Stimulated activated CD8-positive, alpha-beta memory T cell treated with anti-CD3 and anti-CD28 coated beads, Interleukin-7, amount 100 ng/mL, for 24 hours (primary cell): Measurements from ENCODE around the gene TCF12.
"Not testable (repeated sequence)": the region's sequence is repeated elsewhere in the genome, so short reads cannot be mapped to it uniquely, and the experiment has no call there.

Experiments
- DNase-seq: peaks from one replicate; pipeline ENCODE4 v3.0.0-alpha.2; 2020; ENCODE audit warnings: low read depth

TCF12 gene

GRCh38 chr15:56916825-56917477 lies 1.5 kb upstream of the TCF12 start:
- no peak for DNase-seq

DNA sequence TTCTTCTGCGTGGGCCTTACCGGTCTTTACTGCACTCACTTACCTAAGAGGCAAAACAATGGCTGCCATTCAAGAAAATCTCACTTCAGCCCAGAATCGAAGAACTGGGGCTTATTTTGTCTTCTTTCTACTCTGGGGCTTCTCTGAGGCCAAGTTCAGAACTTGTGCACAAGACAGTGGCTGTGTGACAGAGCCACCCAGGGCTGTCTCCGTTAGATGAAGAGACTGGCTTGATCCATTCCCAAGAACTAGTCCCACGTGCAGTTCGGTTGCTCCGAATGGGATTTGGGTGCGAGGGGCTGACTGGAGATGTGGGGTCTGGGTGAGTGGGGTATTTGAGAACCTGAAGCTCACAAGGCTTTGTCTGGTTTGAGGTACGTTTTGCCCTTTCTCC lies 795 bp upstream of the TCF12 start:
- DNase-seq, result no peak

DNA sequence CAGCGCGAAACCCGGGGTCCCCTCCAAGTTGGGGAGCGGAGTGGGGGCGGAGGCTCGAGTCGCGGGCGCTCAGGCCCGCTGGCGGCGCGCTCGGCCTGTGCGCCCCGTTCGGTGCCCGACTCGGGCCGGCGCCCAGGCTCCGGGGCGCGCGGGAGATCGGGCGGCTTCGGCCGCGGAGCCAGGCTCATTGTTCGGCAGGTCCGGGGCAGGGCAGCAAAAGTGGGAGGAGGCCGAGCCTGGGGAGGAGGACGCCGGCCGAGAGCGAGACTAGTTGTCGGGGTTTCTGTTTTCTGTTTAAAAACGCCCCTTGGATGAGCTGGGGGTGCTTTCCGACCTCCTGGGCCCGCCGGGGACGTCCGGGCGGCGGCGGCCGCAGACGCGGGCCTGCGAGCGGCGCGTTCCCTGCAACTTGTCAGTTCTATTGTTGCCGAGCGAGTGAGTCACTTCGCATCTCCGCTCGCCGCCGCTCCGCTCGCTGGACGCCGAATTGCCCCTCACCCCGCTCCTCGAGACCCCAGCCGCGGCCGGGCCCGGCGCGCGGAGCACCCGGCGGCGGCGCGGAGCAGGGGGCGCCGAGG lies 676 bp downstream of the TCF12 start:
- peak; percentile 23 for DNase-seq

GRCh38 chr15:56919609-56920366 lies 1.3 kb downstream of the TCF12 start:
- DNase-seq, result no peak

DNA sequence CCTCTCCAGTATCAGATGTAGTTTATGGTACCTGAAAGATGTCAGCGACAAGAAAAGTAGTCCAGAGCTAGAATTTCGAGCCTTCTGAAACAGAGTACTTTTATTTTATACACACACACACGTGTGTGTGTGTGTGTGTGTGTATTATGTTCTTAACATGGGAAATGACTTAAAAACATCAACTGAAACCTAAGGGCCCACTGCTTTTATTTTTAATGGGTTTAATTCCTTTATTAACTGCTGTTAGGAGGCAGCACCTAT lies 1.9 kb downstream of the TCF12 start:
- no peak for DNase-seq

DNA sequence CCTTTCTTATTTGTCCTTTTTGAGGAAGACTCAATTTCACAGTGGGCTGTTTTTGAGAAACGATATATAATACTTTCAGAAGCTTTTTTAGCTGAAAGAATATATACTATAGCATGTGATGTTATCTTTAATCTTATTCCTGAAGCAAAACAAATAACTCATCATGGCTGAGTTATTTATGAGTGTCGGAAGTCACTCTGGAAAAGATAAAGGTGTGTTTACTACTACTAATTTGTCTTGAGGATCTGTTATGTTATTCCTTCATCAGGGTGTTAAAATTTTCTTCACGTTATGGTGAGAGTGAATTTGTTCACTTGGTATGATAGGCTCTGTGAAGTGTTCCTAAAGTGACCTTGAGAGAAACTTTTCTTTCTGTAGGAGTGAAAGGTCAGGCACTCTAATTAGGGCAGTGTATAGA lies 4.7 kb downstream of the TCF12 start:
- no peak for DNase-seq

GRCh38 chr15:56927816-56928215 lies 9.4 kb downstream of the TCF12 start:
- DNase-seq, result no peak

GRCh38 chr15:56929399-56929798 lies 11.0 kb downstream of the TCF12 start:
- no peak for DNase-seq

DNA sequence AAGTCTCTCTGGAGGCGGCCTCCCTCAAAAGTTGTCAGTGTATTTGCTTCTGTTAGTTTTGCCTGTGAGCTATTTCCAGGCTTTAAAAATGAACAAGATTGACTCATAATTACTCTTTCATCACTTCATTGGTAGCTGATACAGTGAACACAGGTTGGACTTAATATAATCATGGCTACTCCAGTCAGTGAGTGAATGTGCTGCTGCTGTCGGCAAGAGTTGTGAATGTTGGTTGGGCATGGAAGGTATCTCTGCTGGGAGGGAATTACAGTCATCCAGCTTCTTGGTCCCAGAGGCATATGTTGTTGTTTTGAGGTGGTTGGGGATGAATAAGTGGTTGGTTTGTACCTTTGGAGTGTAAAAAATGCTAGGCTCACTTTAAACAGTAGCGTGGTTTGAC lies 11.5 kb downstream of the TCF12 start:
- no peak for DNase-seq

GRCh38 chr15:56930669-56931313 lies 12.3 kb downstream of the TCF12 start:
- no peak for DNase-seq

DNA sequence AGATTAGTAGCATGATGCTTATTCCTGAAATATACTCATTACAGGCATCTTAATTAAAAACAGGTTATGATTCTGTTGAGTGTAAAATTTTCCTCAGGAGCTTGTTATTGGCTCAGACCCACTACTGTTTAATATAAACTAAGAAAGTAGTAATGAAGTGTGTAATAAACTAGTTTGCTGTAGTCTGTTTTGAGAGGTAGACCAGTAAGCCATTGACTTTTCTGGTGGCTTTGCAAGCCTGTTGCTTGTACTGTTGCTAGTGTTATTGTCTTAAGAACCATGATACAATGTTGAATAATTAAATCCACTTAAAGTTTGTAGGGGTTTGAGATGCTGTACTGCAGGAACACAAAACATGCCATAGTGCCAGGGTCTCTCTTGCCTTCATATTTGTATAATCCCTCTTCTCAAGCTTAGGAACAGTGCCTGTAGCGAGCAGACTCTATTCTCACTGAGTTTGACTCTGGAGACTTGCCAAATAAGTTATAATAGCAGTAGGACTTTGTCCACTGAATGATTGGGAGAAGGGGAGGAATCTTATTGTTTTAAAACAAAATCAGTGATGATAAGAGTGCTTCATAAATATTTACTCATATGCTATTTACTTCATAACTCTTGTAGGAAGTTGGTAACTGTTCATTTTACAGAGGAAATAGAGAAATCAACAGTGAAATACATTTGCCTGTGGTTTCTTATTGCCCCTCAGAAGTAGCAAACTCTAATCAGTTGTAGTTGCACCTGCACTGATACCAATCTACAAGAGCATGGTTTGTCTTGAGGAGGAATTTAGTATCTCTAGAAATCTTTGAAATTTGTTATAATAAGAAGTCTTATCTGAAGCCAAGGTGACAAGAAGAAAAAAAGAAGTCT lies 13.4 kb downstream of the TCF12 start:
- DNase-seq, result no peak

- not testable (repeated sequence) for DNase-seq
These were observed 14.0 kb downstream of the TCF12 start for GRCh38 chr15:56932509-56932868.

DNA sequence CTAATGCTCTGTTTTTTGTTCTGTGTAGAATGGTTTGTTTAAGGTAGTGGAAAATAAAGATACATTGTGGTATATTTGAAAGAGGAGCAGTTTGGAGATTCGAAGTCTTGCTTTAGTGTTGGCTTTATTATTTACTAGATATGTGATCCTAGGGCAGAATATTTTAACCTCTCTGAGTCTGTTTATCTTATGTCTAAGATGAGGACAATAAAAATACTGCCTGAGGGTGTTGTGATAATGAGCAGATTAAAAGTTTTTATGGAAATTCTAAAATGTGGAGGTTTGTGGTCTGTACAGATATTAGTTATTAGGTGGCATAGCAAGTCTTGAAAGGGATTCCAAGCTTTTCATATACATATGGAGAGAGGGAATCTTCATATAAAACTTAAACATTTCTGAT lies 15.0 kb downstream of the TCF12 start:
- DNase-seq, result no peak

GRCh38 chr15:56933811-56934210 lies 15.4 kb downstream of the TCF12 start:
- no peak for DNase-seq

- no peak for DNase-seq
These were observed 15.8 kb downstream of the TCF12 start for GRCh38 chr15:56934269-56934668.

DNA sequence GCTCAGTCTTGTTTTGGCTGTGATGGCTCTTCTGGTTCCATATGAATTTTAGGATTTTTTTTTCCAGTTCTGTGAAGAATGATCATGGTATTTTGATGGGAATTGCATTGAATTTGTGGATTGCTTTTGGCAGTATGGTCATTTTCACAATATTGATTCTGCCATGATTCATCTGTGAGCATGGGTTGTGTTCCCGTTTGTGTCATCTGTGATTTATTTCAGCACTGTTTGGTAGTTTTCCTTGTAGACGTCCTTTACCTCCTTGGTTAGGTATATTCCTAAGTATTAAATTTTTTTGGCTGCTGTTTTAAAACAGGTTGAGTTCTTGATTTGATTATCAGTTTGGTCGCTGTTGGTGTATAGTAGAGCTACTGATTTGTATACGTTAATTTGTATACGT lies 18.5 kb downstream of the TCF12 start:
- DNase-seq, result no peak

- DNase-seq, result no peak
These were observed 20.8 kb downstream of the TCF12 start for GRCh38 chr15:56939257-56939656.

GRCh38 chr15:56940388-56940787 lies 21.9 kb downstream of the TCF12 start:
- no peak for DNase-seq

GRCh38 chr15:56942118-56942517 lies 23.7 kb downstream of the TCF12 start:
- DNase-seq, result no peak

DNA sequence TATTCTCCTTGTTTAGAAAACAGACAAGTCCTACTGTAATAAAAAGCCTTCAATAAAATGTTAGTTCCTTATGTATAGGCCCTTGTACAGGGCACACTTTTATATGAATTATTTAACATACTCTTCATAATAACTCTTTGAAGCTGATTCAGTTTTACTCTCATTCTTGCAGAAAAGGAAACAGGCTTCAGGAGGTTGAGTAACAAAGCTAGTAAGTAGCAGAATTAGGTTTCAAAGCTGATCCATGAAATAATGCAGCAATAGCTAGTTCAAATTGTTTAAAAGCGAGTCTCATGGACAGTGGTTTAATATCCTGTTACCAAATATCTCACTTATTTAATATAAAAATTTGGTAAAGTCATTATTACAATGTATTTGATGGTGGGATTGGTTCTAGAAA lies 25.0 kb downstream of the TCF12 start:
- no peak for DNase-seq

DNA sequence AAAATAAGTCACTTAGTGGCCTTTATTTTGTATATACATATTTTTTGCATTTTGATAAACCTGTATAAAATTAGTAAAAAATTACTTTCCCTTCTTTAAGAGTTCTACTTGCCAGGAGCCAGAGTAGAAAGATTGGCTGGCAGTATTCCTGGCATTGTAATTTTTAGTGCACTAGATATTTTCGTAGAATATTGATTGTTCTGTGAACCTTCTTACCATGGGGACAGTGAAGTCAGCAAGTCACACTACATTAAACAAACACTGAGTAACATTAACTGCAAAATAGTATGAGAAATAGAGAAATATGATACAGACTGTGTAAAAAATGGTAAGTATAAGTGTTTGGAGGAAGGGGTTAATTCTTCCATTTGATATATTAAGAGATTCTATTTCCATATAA lies 26.0 kb downstream of the TCF12 start:
- no peak for DNase-seq

DNA sequence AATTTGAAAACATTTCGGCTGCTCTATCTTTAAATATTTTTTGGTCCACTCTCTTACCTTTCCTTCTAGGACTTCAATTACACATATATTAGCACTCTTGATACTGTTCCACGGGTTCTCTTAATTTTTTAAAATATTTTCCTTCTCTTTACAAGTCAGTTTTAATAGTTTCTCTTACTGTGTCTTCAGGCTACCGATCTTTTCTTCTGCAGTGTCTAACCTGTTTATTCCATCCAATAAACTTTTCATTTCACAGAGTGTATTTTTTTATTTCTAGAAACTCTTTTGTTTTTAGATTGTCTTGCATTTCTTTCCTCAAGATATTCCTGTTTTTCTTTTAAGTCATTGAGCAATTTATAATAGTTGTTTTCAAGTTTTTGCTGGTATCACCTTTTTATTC lies 27.7 kb downstream of the TCF12 start:
- no peak for DNase-seq
